ENCODE data around the gene CRMP1. TPM values are rescaled to one million over a fixed set of nuclear protein-coding genes. Genes with fewer than 3 reads are reported as not detected.

The CRMP1 gene
- total RNA-seq, 6 donors from 2014 or later, result 0.89 to 5.7 (median 2.0) TPM

DNA sequence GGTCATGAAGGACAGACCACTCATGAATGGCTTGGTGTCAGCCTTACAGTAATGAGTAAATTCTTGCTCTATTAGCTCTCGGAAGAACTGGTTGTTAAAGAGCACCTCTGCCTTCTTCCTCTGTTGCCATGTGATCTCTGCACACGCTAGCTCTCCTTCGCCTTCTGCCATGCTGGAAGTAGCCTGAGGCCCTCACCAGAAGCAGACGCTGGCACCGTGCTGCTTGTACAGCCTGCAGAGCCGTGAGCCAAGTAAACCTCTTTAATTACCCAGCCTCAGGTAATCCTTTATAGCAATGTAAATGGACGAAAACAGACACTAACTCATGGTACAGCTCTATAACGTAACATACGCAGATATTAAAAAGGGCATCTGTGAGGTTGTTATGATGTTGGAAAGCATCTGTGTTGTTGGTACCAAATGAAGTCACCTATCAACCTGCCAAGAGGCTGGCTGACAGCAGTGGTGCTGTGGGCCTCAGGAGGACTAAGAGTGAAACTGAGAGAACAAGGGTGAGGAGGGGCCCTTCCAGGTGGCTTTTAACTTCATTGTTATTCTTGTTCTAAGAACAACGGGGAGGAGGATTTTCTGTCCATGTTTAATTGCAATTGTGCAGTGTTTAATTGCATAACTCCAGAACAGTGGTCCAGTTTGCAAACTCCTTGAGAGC lies 69.2 kb downstream of the CRMP1 start:
- Histone ChIP-seq H3K27ac (no peak overlapping the region), H3K9me3 (no peaks in the 10 kb centered on the region), H3K4me3 (no peak overlapping the region), H3K4me1 (peaks cover 9 to 16% (median 12%) of the 10 kb centered on the region in 4 donors), H3K36me3 (peaks cover 0 to 22% (median 10%) of the 10 kb centered on the region in 4 donors), H3K27me3 (no peaks in the 10 kb centered on the region)
- no peak for ATAC-seq (ENCODE audit: low FRiP score in 2 of 2)
- DNase-seq, result no peak
- WGBS, 2 donors, result 92 to 95% methylated on average over 10 of the region's 10 CpGs
- TF ChIP-seq POLR2AphosphoS5 (IDR thresholded peaks at IDR 0.05) (no peak), EP300 (IDR thresholded peaks at IDR 0.05) (no peak), POLR2A (IDR thresholded peaks at IDR 0.05) (no peak)
- TF ChIP-seq, protein P1, sequence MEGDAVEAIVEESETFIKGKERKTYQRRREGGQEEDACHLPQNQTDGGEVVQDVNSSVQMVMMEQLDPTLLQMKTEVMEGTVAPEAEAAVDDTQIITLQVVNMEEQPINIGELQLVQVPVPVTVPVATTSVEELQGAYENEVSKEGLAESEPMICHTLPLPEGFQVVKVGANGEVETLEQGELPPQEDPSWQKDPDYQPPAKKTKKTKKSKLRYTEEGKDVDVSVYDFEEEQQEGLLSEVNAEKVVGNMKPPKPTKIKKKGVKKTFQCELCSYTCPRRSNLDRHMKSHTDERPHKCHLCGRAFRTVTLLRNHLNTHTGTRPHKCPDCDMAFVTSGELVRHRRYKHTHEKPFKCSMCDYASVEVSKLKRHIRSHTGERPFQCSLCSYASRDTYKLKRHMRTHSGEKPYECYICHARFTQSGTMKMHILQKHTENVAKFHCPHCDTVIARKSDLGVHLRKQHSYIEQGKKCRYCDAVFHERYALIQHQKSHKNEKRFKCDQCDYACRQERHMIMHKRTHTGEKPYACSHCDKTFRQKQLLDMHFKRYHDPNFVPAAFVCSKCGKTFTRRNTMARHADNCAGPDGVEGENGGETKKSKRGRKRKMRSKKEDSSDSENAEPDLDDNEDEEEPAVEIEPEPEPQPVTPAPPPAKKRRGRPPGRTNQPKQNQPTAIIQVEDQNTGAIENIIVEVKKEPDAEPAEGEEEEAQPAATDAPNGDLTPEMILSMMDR (IDR thresholded peaks at IDR 0.05), result no peak

DNA sequence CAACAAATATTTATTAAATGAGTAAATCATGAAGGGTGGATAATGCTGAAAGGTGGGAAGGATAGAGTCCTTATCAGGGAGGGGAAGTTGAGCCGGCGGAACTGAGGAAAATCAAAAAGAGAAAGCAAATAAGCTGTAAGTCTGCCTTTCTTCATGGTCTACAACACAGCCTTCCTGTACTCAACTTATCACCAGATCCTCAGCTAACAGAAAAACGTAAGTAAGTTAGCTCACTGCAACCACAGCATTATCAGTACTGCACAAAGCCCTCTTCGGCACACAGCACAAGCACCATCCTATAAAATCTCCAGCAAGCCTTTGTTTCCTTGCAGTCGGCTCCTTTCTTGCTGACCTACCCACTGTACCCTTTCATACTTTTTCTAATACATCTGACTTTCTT lies 70.3 kb downstream of the CRMP1 start:
- WGBS, 2 donors, result 70 to 72% methylated on average over 5 of the region's 5 CpGs
- DNase-seq (no peak), ATAC-seq (ENCODE audit: low FRiP score in 2 of 2) (no peak)
- Histone ChIP-seq H3K4me1 (peaks cover 9 to 10% (median 10%) of the 10 kb centered on the region in 4 donors), H3K9me3 (no peaks in the 10 kb centered on the region), H3K27ac (no peak overlapping the region), H3K27me3 (no peaks in the 10 kb centered on the region), H3K4me3 (no peak overlapping the region), H3K36me3 (peaks cover 0 to 21% (median 10%) of the 10 kb centered on the region in 4 donors)
- TF ChIP-seq POLR2A (IDR thresholded peaks at IDR 0.05) (no peak), EP300 (IDR thresholded peaks at IDR 0.05) (no peak), POLR2AphosphoS5 (IDR thresholded peaks at IDR 0.05) (no peak)
- TF ChIP-seq, protein P1 (IDR thresholded peaks at IDR 0.05), result no peak

DNA sequence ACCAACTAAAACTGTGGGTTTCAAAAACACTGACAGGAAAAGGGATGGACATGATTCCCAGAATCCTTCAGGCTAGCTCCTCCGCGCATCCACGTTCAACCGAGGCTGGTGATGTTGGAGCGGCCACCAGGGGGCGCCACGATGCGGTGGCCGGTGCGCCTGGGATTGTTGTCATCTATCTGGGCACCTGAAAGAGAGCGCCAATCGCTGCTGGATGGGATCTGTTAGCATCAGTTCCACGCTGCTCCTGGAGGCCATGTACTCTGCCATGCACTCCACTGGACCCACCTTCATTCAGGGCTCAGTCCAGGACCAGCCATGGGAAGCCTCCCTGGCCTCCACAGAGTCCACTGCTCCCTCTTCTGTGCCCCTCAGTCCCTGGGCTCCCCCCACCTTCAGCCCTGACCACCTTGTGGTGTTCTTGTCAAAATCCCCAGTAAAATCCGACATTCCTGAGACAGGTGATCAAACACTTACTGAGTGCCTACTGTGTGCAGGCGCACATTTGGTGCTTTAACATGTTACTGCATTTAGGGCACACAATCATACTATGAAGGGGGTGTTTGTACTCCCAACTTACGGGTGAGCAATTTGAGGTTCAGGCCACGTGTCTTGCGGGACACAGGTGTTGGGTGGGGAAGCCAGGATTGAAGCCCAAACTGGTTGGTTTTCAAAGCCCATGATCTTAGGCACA lies 71.1 kb downstream of the CRMP1 start:
- H3K27me3 ChIP-seq, result no peaks in the 10 kb centered on the region
- WGBS, 2 donors, result 78% methylated on average over 17 to 18 of the region's 18 CpGs
- H3K4me3 ChIP-seq, result no peak overlapping the region
- DNase-seq (peak in 1 of 2 donors; percentile 82), ATAC-seq (ENCODE audit: low FRiP score in 2 of 2) (no peak)
- no peaks in the 10 kb centered on the region for H3K9me3 ChIP-seq
- TF ChIP-seq, protein P1 (IDR thresholded peaks at IDR 0.05), result peak in 5 of 6 experiments; percentile 34 to 57 (median 46)
- no peak for TF ChIP-seq EP300 (IDR thresholded peaks at IDR 0.05)
- peaks cover 1 to 3% (median 2%) of the 10 kb centered on the region in 4 donors for H3K4me1 ChIP-seq
- H3K27ac ChIP-seq, result no peak overlapping the region
- peaks cover 0 to 25% (median 10%) of the 10 kb centered on the region in 4 donors for H3K36me3 ChIP-seq

DNA sequence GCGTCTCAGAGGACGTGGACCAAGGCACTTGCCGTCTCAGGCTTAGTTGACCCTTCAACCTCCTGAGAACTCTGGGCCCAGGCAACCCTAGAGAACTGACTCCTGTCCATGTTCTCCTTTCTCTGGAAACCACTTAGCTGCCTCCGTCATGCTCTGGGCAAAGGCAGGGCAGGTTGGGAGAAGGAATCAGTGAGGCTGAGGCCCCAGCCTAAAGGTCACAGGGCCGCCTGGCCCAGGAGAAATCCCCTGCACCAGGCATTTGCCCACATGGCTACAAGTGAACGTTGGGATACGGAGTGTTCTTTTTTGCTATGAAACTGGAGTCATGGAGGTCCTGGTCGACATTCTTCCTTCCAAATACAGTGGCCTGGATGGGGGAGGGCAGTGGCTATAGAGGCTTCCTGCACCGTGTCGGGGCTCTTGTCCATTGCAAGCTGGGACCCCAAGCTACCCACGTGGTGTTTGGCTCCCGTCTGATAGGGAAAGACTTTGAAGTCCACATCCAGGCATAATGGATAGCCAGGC lies 76.0 kb downstream of the CRMP1 start:
- no peak for ATAC-seq (ENCODE audit: low FRiP score in 2 of 2)
- DNase-seq, result no peak
- no peak overlapping the region for H3K4me3 ChIP-seq
- WGBS, 2 donors, result 89 to 91% methylated on average over 7 to 12 of the region's 12 CpGs
- H3K36me3 ChIP-seq, result peaks cover 0 to 19% (median 10%) of the 10 kb centered on the region in 4 donors
- no peaks in the 10 kb centered on the region for H3K27me3 ChIP-seq
- H3K4me1 ChIP-seq, result no peaks in the 10 kb centered on the region
- no peak overlapping the region for H3K27ac ChIP-seq
- TF ChIP-seq POLR2A (IDR thresholded peaks at IDR 0.05) (no peak), EP300 (IDR thresholded peaks at IDR 0.05) (no peak)
- H3K9me3 ChIP-seq, result no peaks in the 10 kb centered on the region

DNA sequence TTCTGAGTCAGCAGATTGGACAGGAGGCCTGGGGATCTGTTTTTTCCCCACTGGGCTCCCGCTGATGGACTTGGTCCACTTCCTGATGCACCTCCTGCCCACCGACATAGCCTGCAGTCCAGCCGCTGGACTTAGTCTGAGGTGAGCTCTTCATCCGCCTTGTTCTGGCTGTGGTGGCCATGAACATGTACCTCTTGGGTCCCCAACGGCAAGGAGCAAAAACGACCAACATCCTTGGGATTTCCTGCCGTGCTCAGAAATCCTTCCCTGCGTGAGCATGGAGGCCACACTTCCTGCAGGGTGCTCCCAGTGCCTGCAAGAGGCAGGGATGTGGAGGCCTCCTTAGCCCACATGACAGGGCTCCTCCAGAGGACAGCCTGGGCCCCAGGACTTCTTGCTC lies 76.8 kb downstream of the CRMP1 start:
- no peak for DNase-seq
- 79 to 80% methylated on average over 5 to 8 of the region's 8 CpGs for WGBS, 2 donors
- Histone ChIP-seq H3K4me3 (no peak overlapping the region), H3K9me3 (no peaks in the 10 kb centered on the region), H3K27ac (no peak overlapping the region), H3K4me1 (no peaks in the 10 kb centered on the region), H3K36me3 (peaks cover 0 to 17% (median 8%) of the 10 kb centered on the region in 4 donors), H3K27me3 (no peaks in the 10 kb centered on the region)
- no peak for ATAC-seq (ENCODE audit: low FRiP score in 2 of 2)
- no peak for TF ChIP-seq POLR2A (IDR thresholded peaks at IDR 0.05)

All from upper lobe of left lung (tissue), 6 donors.